Left kidney (tissue), 2 donors: Measurements from ENCODE around the gene SLC35D3. TPM values are rescaled to one million over a fixed set of nuclear protein-coding genes. Genes with fewer than 3 reads are reported as not detected.
"Not testable (repeated sequence)": the region's sequence is repeated elsewhere in the genome, so short reads cannot be mapped to it uniquely, and the experiment has no call there.

ENCODE experiments used
- DNase-seq: peaks from one replicate; pipeline ENCODE4 v3.0.0-alpha.2; 2013
- polyA plus RNA-seq: library from polyadenylated mRNA; unstranded; fragments of 120-200 nt; gene quantifications from one replicate; pipeline ENCODE4 v1.2.1, GENCODE V29; 2013; ENCODE audit not compliant: insufficient read length

SLC35D3 gene
- polyA plus RNA-seq, 1 donor = not detected

DNA sequence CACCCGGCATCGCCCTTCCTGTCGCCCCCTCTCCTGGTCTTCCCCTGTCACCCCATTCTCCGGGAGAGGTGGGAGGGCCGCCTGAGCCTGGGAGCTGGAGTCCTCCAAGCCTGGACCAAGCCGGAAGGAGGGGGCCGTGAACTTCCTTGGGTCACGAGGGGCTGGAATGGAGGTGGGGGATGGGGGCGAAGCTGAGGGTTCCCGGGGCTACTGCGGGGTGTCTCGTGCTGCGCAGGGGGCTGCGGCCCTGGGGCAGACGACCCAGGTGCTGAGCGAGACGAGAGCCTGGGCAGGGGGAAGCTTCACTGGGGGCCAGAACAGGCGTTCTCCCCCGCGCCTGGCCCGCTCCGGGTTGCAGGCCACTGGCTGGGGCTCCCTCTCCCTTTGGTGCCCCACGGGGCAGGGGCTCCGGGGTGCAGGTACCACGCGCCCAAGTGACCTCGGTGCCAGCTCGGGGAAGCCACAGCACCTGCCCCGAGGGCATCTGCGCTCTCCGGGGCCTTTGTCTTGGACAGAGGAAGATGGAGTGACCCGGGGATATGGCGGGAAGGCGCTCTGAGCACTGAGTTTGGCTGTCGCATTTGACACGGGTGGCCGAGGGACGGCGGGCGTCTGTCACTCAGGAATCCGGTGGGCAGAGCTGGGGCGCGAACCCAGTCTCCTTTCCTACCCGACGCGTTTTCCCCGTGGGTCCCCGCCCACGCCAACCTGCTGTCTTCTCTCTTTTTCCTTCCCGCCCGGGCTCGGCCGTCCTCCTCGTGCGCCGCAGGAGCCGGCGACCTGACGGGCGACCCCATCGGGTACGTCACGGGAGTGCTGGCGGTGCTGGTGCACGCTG is 1.2 kb downstream of the SLC35D3 start:
- no peak for DNase-seq

DNA sequence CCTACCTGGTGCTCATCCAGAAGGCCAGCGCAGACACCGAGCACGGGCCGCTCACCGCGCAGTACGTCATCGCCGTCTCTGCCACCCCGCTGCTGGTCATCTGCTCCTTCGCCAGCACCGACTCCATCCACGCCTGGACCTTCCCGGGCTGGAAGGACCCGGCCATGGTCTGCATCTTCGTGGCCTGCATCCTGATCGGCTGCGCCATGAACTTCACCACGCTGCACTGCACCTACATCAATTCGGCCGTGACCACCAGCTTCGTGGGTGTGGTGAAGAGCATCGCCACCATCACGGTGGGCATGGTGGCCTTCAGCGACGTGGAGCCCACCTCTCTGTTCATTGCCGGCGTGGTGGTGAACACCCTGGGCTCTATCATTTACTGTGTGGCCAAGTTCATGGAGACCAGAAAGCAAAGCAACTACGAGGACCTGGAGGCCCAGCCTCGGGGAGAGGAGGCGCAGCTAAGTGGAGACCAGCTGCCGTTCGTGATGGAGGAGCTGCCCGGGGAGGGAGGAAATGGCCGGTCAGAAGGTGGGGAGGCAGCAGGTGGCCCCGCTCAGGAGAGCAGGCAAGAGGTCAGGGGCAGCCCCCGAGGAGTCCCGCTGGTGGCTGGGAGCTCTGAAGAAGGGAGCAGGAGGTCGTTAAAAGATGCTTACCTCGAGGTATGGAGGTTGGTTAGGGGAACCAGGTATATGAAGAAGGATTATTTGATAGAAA is 2.0 kb downstream of the SLC35D3 start:
- DNase-seq = no peak

DNA sequence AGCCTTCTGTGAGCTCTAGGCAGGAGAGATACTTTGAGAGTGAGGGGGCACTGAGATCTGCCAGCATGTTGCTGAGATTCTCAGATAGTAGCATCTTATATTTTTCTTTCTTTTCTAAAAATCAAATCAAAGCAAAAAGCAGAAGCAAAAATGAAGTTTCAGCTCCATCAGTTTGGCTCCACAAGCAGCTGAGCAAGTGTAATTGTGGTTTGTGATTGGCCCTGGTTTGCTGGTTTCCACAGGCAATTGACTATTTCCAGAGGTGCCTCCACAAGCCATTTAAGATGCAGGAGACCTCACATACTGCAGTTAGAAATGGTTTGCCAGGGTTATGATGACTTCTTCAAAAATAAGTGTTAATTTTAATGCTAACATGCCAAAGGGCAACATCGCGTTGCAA is 4.3 kb downstream of the SLC35D3 start:
- no peak for DNase-seq

DNA sequence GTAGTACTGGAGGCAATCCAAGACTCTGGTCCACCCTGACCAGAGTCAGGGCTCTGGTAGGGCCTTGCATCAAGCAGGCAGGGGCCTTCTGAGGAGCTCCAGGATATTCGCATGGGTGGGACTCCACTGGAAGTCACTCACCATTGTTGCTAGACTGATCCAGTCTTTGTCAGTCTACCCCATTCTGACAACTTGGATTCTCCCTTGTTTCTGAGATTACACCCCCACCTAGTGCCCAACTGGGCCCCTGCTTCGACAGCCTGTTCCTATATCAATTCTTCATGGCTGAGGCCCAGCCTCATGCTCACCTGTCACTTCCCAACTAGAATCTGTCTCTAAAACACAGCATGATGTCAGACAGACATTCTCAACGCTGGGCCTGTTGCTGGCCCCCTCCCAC is 5.2 kb downstream of the SLC35D3 start:
- DNase-seq = no peak

DNA sequence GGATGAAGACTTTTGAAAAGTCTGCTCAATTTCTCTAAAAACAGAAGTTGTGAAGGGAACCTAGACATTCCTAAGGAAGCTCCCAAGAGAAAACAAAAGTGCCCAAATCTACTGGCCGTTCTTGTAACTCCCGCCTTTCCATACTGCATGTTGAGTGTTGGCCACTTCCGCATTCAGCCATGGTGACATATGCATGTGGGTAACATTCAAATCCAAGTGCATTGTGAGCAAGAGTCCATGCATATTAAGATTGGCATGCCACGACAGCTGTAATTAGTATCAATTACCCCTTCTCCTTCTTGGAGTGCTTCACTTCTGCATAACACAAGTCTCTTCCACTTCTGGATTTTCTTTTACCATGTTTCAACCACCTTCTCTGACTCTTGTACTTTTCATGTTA is 8.4 kb downstream of the SLC35D3 start:
- no peak for DNase-seq

DNA sequence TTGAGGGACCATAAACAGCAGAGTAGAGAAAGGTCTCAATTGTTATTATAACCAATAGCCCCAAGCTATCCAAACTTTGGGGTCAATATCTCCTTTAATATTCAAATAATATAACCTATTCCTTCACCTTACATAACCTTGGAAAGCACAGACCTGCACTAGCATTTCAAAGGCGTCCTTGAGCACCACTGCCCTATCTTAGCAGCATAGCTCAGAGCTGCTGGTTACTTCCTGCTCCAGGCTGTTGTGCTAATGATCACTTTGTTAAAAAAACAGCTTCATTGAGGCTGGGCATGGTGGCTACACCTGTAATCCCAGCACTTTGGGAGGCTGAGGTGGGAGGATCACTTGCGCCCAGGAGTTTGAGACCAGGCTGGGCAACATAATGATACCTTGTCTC is 10.5 kb downstream of the SLC35D3 start:
- no peak for DNase-seq

DNA sequence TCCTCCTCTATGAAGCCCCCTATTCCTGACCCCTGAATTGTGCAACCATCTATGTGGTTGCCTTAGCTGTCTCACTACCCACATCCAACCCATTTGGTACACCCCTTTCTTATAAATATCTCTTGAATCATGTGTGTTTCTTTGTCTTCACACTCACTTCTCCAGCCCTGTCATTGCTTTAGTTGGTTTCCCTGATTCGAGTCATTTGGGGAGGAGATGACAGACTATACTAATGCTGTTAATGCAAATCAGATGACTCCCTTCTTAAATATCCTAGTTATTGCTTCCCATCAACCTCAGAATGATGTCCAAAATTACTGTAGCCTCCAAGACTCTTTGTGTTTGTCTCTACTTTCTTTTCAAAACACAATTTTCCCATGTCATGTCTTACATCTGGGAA is 23.0 kb downstream of the SLC35D3 start:
- no peak for DNase-seq

DNA sequence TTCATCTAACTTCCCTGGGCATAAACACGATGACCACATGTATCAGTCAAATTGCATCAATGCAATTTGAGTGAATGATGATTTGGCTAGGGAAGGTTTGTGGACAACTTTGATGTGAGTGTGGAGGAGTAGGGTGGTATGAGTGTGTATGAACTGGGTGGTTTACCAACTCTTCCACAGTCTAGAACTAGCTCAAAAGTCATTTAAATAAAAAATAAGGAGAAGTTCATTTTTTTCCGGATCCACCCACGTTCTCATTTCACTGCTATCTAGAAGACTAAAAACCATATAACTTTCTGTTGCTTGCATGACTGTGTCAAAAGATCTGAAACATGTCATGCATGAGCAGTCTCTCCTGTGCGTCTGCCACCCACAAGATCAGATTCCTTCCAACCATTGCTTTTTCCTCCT is 23.6 kb downstream of the SLC35D3 start:
- DNase-seq = no peak

DNA sequence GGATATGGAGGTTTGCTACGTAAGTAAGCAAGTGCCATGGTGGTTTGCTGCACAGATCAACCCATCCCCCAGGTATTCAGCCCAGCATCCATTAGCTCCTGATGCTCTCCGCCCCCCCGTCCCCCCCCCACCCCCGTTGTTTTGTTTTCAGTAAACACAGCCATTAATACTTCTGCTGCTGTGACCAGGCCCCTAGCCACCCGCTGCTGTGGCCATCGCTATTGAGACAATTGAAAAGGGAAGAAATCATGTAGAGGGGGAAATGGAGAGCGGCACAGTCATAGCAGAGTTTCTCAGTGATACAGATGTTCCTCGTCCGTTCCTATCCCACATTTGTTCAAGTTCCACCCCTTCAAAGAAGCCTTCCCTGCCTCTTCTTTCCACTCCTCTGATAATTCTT is 24.9 kb downstream of the SLC35D3 start:
- no peak for DNase-seq

DNA sequence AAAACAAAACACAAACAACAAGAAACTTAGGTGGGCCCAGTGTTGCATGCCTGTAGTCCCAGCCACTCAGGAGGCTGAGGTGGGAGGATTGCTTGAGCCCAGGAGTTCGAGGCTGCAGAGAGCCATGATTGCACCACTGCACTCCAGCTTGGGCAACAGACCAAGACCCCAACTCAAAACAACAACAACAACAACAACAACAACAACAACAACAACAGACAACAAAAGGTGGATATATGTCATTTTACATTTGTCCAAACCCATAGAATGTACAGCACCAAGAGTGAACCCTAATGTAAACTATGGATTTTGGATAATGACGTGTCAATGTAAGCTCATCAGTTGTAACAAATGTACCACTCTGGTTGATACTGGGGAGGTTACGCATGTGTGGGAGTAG is 27.9 kb downstream of the SLC35D3 start:
- not testable (repeated sequence) for DNase-seq

DNA sequence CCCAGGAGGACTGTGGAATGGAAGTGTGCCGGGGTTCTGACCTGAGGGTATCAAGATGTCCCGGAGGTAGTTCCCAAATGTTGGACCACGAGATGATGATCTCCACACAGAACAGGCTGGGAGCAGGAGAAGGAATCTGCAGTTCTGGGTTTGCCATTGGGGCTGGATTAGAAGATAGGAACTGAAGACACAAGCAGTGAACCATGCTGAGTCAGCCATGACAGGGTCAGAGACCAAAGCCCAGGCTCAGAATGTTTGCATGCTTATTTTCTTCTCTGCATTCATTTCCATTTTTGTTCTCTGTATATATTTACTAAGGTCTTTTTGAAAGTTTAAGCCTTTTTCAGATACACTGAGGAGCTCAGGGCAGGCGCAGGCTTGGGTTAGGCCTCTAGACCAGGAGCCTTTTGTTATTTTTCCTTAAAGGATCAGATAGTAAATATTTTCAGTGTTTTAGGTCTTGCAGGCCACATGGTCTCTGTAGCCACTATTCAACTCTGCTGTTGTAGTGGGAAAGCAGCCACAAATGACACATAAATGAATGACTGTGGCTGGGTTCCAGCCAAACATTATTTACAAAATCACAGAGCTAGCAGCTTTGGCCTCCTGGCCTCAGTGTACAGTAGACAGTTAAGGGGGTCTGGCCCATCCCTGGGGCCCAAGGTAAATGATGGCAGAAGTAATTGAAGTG is 28.5 kb downstream of the SLC35D3 start:
- DNase-seq = no peak

DNA sequence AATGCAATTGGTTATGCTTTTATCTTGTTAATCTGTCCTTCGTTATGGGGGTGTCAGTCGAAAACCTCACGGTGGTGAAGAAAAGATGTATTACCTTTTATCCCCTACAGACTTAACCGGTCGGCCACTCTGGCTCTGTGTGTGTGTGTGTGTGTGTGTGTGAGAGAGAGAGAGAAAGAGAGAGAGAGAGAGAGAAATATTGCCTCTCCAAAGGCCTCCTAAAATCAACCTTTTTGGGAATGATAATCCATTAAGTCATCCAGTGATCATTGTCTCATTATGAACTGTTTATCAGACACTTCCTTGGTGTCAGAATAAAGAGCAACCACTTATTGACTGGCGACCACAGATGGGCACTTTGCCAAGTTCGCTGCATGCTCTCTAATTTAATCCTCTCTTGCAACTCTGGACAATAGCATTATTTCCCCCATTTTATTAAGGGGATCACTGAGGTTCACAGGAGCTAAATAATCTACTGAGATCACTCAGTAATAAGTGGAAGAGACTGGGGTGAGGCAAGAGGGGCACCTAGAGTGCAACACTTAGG is 30.7 kb downstream of the SLC35D3 start:
- DNase-seq = no peak

DNA sequence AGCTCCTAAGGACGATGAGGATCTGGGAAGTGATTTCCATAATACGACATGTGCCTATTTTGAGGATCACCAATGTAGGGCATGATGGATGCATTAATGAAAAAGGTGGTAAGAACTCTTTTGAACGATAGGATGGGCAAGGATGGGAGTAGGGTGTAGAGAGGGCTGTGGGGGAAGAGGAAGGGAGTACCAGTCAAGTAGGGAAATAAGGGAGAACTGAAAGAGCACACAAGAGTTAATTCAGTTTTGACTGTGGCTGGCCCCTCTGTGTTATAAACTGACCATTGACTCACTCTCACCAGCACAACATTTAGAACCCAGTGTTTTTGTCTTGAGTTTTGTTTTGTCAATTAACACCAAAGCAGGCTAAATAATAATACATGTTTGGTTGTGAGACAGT is 33.0 kb downstream of the SLC35D3 start:
- DNase-seq = no peak

DNA sequence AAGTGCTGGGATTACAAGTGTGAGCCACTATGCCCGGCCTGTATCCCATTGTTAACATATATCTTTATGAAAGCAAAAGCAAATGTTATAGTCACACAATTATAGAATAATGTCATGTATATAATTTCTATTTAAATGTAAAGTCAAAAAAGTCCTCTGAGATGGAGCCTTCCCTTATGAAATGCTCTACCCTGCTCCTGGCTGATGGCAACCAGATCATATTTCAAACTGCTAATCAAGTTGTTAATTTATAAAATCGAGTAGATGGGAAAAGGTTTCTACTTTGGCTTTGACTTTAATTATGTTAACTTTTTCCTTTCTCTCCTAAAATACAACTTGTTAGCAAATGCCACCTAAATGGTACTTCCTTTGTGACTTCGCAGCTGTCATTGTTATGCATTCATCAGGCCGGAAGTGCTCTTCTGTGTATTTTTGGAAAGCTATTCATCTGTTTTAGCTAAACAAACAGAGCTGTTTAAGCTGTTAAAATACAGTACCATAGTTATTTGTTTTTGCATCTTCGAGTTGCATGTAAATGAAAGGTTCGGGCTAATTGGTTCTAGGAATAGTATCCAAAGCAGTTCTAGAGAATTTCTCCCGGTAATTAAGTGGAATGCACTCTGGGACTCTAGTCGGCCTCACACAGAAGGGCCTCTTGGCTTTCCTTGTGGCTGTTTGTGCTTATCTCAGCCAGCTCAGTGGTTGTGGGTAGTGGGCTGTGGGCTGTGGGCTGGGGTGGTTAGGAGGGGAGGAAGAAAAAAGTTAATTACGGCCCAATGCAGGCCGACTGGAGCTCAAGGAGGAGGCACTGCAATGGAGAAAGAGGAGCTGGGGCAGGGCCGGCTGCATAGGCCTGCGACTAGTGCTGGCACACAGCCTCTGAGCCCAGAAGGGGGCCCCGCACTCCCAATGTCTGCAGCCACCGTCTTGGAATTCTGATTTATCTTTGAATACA is 34.8 kb downstream of the SLC35D3 start:
- DNase-seq = no peak

DNA sequence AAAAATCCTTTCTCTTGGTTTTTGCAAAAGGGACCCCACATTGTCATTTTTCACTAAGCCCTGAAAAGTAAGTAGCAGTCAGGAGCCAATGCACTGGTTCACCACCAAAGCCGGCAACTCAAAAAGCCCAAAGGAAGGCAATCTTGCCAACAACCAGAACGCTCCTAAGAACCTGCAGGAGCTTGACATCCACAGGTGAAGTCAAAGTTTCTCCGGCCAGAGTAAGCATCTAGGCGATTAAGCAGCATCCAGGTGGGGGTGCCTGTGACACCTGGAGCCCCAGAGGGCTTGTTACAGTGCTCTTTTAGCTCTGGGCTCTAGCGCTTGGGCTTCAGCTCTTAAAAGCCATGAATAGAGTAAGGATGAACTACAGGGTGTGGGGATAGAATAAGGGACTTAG is 36.1 kb downstream of the SLC35D3 start:
- no peak for DNase-seq

DNA sequence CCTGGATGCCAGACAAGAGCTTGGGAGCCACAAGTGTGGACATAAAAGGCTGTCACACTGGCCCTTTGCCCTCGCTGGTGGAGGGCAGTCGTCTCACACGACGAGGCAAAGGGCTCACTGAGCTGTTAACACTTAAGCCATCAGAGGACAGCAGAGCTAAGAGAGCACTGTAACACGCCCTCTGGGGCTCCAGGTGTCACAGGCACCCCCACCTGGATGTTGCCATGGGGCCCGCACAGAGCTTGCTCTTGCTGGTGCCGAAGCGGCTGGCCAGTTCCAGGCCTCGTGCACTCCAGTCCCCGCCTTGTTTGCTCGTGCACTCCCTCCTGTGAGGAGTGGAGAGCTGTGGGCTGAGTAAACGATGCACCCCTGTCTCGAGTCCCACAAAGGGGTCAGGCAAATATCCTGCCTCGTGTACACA is 37.4 kb downstream of the SLC35D3 start:
- no peak for DNase-seq

DNA sequence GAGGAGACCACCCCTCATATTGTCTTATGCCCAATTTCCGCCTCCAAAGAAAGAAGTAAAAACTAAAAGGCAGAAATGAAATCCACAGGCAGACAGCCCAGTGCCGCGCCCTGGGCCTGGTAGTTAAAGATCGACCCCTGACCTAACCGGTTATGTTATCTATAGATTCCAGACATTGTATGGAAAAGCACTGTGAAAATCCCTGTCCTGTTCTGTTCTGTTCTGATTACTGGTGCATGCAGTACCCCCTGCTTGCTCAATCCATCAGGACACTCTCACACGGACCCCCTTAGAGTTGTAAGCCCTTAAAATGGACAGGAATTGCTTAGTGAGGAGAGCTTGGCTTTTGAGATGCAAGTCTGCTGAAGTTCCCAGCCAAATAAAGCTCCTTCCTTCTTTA is 37.8 kb downstream of the SLC35D3 start:
- DNase-seq = not testable (repeated sequence)

DNA sequence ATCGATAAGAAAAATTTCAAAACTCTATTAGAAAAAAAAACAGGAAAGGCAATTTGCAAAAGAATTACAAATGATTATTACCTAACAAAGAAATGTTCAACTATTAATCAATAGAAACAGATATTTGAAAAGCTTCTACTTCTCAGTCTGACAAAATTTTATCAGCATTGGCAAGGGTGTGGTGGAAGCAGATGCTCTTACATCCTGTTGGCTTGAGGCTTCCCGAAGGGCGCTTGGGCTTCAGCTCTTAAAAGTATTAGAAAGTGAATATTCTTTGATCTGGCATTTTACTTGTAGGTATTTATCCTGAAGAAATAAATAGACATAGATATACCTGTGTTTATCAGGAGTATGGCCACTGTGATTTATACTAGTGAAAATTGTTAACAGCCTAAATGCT is 38.7 kb downstream of the SLC35D3 start:
- DNase-seq = no peak

DNA sequence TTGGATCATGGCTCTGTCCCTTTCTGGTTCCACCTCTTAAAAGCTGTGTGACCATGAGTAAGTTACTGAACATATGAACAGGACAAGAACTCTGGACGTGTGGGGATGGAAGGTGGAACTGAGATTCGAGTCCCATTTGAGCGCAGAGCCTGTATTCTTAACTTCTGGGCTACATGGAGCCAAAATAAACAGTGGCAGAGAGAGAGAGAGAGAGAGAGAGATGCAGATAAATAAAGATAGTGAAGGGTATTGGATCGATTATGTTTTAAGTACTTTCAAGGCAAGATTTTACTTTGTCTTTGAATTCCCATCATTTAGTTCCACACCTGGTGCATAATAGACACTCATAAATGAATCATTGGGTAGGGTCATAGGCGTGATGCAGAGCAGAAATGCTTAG is 39.7 kb downstream of the SLC35D3 start:
- DNase-seq = no peak

DNA sequence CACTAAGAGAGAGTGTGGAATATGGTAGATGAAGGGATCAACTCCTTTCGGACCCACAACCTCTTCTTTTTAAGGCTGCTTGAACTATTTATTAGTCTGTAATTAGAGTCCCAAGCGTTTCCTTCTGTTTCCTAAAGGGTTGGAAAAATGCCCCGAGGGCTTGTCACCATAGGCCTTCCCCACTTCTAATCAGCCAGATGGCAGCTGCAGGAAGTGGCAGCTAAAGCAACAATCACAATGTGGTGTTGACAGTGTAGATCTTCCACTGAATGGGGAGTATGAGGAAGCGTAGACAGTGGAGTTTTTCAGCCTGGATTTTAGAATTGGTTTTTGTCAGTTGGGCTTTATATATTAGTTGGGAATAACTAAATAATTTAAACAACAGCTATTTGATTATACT is 40.6 kb downstream of the SLC35D3 start:
- no peak for DNase-seq

DNA sequence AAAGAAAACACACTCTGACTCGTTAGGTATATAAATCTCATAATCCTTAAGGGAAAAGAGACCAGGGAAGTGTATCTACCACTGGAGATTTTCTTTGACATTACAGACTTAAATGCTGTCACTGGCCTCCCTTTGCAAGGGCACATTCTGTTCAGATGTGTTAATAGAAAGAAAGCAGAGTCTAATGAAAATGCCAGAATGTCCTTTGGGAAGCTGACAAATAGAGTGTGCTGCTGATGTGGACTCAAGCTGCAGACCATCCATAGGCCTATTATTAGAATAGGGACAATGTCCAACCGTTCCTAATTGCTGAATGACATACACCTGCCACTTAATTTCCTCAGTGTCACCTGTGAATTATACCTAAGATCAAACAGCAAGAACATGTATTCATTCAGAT is 41.2 kb downstream of the SLC35D3 start:
- DNase-seq = no peak

DNA sequence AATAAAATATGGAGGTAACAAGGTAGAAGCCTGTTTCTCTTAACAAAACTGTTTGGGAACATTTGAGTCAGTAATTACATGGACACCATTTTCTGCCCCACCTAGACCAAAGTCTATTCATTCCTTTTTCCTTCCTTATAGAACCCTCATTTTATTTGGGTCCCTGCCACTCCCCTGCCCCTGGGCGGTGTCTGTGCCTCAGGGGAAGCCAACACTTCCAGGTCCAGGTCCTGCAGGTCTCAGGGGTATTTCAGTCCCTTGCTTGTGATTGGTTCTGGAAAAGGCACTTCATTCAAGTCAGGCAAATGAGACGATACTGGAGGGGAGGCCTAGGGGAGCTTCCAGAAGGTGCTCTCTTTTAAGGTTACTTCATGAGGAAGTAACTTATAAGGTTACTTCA is 42.3 kb downstream of the SLC35D3 start:
- no peak for DNase-seq
